NK-92 (cell line): ENCODE measurements around the gene DST.

ENCODE experiments used
- DNase-seq: peaks from one replicate; lab custom pipeline; 2025; ENCODE audit not compliant: unreplicated experiment; lab: John Stamatoyannopoulos, UW

The DST gene

DNA sequence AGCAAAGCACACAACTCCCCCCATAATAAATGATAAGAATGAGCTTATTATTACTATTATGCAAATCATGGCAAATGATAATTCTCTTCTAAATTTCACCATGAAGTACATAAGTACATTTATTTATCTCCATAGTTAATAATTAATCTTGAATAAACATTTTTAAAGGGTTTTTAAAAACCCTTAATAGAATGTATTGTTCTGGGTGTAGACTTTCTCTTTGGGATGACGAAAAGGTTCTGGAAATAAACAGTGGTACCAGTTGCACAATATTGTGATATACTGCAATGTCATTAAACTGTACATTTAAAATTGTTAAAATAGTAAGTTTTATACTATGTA lies 18.0 kb downstream of the DST start:
- no peak for DNase-seq

DNA sequence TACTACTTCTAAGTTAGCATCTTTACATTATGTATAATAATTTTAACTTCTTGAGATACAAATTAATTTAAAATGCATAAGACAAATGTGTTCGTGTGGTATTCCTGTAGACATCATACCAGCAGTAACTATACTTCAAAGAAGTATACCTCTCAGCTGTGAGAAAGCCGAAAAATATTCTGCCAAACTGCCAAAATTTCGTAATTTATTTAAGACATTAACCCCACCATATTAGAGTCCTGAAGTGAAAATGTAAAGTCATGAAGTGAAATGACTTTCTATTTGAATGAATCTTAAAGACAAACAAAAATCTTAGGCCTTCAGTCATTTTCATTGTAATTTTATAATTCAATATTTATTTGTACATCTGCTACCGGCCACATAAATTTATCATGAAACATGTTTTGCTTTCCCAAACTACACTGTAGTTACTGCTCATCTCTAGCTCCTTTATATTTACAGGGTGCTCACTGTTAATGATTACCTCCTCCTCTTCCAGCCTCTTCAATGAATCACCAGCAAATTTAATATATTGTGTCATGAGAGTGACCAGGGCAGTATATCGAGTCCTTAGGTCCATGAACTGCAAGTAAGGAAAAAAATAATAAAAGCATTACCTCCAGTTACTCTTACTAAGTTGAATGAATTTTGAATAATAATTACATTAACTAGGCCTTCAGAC lies 18.5 kb downstream of the DST start:
- no peak for DNase-seq

DNA sequence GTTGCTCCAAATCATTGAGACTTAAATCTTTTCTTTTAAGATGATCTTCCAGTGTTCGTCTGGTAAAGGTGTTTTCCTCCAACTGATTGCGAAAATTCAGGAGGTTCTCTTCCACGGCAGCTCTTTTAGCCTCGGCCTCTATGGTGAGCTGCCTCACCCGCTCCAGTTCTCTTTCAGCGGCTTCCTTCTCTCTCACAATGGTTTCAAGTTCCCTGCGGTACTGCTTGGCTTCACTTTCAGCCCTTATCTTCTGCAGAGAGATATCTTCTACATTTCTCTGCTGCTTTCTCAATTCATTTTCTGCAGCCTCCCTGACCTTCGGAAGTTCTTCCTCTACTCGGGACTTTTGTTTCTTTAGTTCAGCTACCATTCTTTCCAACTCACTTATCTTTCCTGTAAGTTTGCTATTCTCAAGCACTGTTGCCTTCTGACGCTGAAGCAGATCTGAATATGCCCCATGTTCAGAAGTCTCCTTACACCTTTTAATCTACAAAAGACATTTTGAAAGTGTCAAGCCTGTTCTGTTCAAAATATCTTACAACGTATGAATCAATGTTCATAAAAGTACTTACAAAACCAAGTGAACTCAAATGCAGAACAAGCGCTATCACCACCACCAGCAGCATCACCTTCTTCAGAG lies 22.3 kb downstream of the DST start:
- no peak for DNase-seq

DNA sequence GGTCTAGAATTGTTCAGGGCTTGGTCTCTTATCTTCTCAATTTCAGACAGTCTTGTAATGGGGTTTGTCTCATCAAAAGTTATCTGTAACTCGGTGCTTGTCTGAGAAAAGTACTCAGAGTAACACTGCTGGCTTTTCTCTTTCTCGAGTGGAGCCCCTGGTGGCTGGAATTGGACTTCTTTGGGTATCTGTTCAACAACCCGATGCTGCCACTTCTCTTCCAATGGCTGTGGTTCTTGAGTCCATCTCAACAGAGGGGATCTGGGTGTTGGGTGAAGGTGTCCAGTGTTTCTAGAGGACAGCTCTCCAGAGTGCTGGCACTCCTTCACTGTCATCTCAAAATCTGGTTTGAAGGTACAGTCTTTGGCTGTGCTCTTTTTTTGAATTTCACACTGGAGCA lies 24.6 kb downstream of the DST start:
- no peak for DNase-seq

- no peak for DNase-seq
Observed at GRCh38 chr6:56616967-56617366, 25.7 kb downstream of the DST start.

GRCh38 chr6:56613247-56613851 lies 29.3 kb downstream of the DST start:
- DNase-seq, result no peak

DNA sequence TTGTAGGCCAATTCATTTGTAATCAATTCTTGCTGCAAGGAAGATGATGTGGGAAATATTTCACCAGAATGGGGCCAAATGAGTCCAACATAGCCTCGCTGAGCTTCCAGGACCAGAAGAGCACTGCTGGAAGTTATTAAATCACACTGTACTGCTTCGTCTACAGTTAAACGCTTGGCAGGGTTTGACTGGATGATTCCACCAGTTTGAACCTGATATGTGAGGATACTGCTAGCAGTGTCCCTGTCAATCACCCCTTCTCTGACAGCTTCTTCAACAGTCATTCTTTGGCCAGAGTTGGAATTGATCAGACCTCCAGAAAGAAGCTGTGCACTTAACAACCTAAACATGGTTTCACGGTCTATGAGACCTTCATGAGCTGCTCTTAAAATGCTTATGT lies 34.4 kb downstream of the DST start:
- no peak for DNase-seq

GRCh38 chr6:56607111-56607752 lies 35.5 kb downstream of the DST start:
- DNase-seq, result no peak

GRCh38 chr6:56605435-56605834 lies 37.3 kb downstream of the DST start:
- no peak for DNase-seq

GRCh38 chr6:56604186-56604585 lies 38.5 kb downstream of the DST start:
- DNase-seq, result no peak

- no peak for DNase-seq
Observed at GRCh38 chr6:56601390-56601789, 41.3 kb downstream of the DST start.

DNA sequence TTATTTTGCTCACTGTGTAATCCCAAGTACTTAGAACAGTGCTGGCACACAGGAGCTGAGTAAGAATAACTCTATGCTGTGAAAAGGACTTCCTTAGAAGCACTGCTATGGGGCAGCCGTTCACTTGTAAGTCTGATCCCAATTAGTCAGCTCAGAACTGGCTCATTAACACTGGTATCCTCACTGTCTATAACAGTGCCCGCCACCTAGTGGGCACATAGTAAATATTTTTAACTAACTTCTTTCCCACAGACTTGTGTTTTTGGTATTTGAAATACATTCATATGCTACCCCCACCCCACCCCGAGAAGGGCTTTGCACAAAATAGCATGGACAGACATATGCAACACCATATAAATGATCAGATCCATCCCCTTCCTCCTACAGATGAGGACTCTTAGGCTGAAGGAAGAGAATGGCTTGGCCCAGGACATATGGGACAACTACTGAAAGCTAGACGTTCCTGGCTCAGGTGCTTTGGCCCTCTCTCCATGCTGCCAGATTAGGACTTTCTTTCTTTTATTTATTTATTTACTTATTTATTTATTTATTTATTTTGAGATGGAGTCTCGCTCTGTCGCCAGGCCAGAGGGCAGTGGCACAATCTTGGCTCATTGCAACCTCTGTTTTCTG lies 47.1 kb downstream of the DST start:
- no peak for DNase-seq

DNA sequence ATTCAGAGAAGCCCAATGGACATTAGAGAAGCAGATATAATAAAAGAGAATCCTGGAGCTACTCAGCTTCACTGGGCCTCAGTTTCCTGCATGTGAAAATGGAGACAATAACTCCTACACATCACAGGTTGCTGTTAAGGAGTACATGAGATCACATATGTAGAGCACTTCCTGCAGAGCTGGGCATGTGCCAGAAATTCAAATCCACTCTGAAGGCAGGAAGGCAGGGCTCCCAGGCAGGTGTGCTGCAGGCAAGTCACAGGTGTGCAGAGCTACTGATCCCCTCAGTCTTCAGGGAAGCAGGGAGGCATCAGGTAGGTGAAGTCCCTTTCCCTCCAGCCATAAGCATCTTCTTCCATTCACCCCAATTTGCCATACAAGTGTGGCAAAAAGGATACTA lies 48.0 kb downstream of the DST start:
- DNase-seq, result no peak

GRCh38 chr6:56593801-56594318 lies 48.8 kb downstream of the DST start:
- DNase-seq, result no peak

DNA sequence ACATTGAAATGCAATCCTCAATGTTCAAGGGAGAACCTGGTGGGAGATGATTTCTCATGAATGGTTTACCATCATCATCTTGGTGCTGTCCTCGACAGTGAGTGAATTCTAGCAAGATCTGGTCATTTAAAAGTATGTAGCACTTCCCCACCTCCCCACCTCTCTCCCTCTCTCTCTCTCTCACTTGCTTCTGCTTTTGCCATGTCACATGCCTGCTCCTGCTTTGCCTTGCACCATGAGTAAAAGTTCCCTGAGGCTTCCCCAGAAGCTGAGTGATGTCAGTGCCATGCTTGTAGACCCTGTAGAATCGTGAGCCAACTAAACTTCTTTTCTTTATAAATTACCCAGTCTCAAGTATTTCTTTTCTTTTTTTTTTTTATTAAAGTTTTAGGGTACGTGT lies 60.5 kb downstream of the DST start:
- no peak for DNase-seq

DNA sequence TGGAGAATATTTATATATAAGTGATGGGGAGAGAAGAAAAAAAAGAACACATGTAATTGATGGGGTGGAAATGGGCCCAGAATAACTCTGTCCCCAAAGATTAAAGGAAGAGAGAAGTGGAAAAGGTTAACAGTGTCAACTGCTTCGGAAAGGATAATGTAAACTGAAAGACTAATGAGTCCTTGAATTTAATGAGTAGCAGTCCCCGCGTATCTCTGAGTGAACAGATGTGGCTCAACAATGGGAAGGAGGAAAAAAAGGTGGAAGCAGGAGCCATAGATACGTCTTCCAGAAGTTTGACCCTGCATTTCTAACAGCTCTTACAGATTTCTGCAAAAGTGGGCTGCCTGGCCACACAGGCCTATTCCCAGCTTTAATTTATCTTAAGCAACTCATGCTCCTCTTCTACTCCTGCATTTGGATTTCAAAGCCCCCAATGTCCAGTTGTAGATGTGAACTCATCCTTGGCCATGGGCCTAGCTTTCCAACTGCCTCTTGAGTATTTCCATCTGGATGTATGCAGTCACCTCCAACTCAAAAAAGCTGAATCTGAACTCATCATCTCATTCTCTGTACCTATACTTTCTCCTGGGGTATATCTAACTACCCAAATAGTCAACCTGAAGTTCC lies 61.3 kb downstream of the DST start:
- DNase-seq, result no peak

- DNase-seq, result no peak
Observed at GRCh38 chr6:56580271-56580670, 62.4 kb downstream of the DST start.

GRCh38 chr6:56579155-56579851 lies 63.4 kb downstream of the DST start:
- no peak for DNase-seq

DNA sequence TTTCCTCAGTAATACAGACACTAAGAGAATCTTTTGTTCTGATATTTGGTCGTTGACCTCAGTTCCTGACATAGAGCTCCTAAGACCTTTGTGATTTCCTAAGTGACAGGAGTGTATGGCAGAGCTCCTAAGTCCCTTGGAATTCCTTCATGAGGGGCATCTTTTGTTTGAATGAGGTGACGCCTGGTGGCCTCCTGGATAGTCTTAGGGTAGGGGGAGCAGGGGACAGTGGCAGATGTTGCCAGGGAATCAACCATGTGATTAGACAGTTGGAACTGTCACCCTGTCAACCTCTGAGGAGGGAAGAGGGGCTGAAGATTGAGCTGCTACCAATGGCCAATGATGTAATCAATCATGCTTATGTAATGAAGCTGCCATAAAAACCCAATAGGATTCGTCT lies 67.0 kb downstream of the DST start:
- DNase-seq, result no peak

GRCh38 chr6:56574292-56574691 lies 68.4 kb downstream of the DST start:
- no peak for DNase-seq

DNA sequence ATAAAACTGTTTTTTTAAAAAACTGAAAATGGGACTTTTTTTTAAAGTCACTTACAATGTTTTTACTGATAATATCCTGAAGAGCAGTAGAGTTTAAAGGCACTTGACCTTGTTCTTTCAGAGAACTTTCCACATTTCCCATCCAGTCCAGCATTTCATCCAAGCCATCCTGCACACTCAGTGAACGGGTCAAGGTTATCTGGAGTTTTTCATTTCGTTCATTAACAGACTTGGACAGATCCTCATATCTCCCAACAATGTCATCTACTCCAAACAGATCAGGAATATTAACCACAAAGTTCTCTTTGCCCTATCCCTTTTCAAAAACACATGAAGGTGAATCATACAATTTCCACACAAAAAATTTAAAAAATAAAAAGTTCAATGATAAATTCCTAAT lies 69.1 kb downstream of the DST start:
- no peak for DNase-seq
